Measurements from ENCODE around the gene CLCN2. TPM values are rescaled to one million over a fixed set of nuclear protein-coding genes. Genes with fewer than 3 reads are reported as not detected.

CLCN2 gene
- total RNA-seq, 2 donors from 2014 or later = 6.5 to 10.5 TPM

- Mint-ChIP-seq H3K27me3 (no peaks in the 10 kb centered on the region), H3K36me3 (peaks cover 34% of the 10 kb centered on the region), H3K4me1 (ENCODE audit: low read depth in 2 of 2) (peaks cover 0 to 2% of the 10 kb centered on the region in 2 donors), H3K9me3 (no peaks in the 10 kb centered on the region), H3K27ac (no peak overlapping the region), H3K4me3 (no peak overlapping the region)
- no peak for DNase-seq (ENCODE audit: low spot score)
- ATAC-seq = no peak
Measured at GRCh38 chr3:184308744-184309143, 52.7 kb downstream of the CLCN2 start.

- DNase-seq (ENCODE audit: low spot score) = no peak
- Mint-ChIP-seq H3K27me3 (no peaks in the 10 kb centered on the region), H3K4me3 (no peak overlapping the region), H3K27ac (no peak overlapping the region), H3K9me3 (no peaks in the 10 kb centered on the region), H3K36me3 (peaks cover 40% of the 10 kb centered on the region), H3K4me1 (ENCODE audit: low read depth in 2 of 2) (peaks cover 0 to 2% of the 10 kb centered on the region in 2 donors)
- no peak for ATAC-seq
Measured at GRCh38 chr3:184307915-184308314, 53.5 kb downstream of the CLCN2 start.

- DNase-seq (ENCODE audit: low spot score) (no peak), ATAC-seq (no peak)
- Mint-ChIP-seq H3K27me3 (no peaks in the 10 kb centered on the region), H3K9me3 (no peaks in the 10 kb centered on the region), H3K27ac (no peak overlapping the region), H3K4me1 (ENCODE audit: low read depth in 2 of 2) (peaks cover 4 to 10% of the 10 kb centered on the region in 2 donors), H3K36me3 (peaks cover 50% of the 10 kb centered on the region), H3K4me3 (no peak overlapping the region)
Measured at GRCh38 chr3:184306341-184306972, 54.9 kb downstream of the CLCN2 start.

GRCh38 chr3:184305577-184305976 is 55.8 kb downstream of the CLCN2 start:
- ATAC-seq = no peak
- no peak for DNase-seq (ENCODE audit: low spot score)
- Mint-ChIP-seq H3K27ac (no peak overlapping the region), H3K4me1 (ENCODE audit: low read depth in 2 of 2) (peaks cover 10 to 15% of the 10 kb centered on the region in 2 donors), H3K27me3 (no peaks in the 10 kb centered on the region), H3K36me3 (peaks cover 51% of the 10 kb centered on the region), H3K9me3 (no peaks in the 10 kb centered on the region), H3K4me3 (no peak overlapping the region)

DNA sequence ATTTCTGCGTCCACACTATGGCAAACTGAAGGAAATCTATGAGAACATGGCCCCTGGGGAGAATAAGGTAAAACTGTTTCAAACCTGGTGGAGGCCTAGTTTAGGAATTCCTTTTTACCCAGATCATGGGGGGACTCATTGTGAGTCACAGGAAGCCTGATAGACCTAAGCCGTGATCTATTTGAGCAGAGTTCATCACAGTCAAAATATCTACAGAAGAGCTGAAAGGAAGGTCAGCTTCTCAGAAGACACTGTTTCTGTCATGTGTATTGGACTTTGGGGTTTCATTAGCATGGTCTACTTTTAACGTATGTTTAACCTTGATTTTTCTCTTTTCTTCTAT is 61.1 kb downstream of the CLCN2 start:
- ATAC-seq (no peak), DNase-seq (ENCODE audit: low spot score) (no peak)
- Mint-ChIP-seq H3K27me3 (no peaks in the 10 kb centered on the region), H3K4me1 (ENCODE audit: low read depth in 2 of 2) (peaks cover 26 to 29% of the 10 kb centered on the region in 2 donors), H3K9me3 (no peaks in the 10 kb centered on the region), H3K27ac (peak overlapping the region; percentile 61 to 94), H3K36me3 (peaks cover 24% of the 10 kb centered on the region), H3K4me3 (peak overlapping the region; percentile 96)

DNA sequence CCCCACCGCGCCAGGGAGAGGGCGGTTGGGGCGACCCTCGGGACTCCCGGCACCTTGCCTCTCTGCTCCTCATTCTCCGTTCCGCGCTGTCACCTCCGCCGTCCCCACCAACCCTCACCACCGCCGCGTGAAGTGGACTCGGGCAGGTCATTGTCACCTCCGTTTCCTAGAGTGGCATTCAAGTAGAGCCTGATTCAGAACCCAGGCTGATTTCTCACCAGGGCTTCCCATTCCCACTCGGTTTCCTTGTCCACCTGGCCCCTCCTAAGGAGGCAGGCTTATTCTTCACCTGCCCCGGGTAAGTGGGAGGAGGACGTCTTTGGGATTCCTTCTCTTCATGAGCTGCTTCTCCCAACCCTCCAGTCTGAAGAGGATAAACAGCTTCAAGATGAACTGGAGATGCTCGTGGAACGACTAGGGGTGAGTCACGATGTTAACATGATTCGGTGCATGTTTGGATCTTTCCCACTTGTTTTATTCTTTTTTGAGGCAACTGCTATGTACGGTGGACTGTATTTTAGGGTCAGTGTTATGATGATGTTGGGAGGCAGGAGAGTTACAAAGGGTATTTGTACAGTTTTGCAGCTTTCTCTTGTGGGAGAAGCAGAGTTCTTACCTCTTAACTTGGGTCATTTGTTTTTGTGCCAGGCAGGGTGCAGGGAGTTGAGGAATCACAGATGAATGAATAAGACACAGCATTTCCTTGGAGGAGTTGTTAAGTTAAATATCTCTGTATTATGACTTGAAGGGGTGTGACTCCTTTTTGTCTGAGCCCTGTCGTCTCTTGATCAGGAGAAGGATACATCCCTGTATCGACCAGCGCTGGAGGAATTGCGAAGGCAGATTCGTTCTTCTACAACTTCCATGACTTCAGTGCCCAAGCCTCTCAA is 61.7 kb downstream of the CLCN2 start:
- H3K4me1 Mint-ChIP-seq (ENCODE audit: low read depth in 2 of 2) = peaks cover 26 to 29% of the 10 kb centered on the region in 2 donors
- peak overlapping the region; percentile 61 to 94 for H3K27ac Mint-ChIP-seq
- ATAC-seq (no peak), DNase-seq (ENCODE audit: low spot score) (no peak)
- no peaks in the 10 kb centered on the region for H3K27me3 Mint-ChIP-seq
- H3K9me3 Mint-ChIP-seq = no peaks in the 10 kb centered on the region
- peaks cover 24% of the 10 kb centered on the region for H3K36me3 Mint-ChIP-seq
- peak overlapping the region; percentile 96 for H3K4me3 Mint-ChIP-seq

GRCh38 chr3:184298759-184299487 is 62.5 kb downstream of the CLCN2 start, which contains the start of gene PSMD2:
TSS of gene PSMD2 (plus strand) at chr3:184299241. CDS start at chr3:184299267, 26 bp downstream.
- ATAC-seq = peak; percentile 98 to 99
- Mint-ChIP-seq H3K4me3 (peak within 1 kb of the TSS; percentile 96), H3K9me3 (no peaks in the 10 kb centered on the region)

GRCh38 chr3:184296616-184297015 is 64.8 kb downstream of the CLCN2 start:
- no peak overlapping the region for H3K27ac Mint-ChIP-seq
- H3K4me3 Mint-ChIP-seq = peak overlapping the region; percentile 39
- peaks cover 20 to 23% of the 10 kb centered on the region in 2 donors for H3K4me1 Mint-ChIP-seq (ENCODE audit: low read depth in 2 of 2)
- H3K36me3 Mint-ChIP-seq = peaks cover 3% of the 10 kb centered on the region
- peaks cover 0 to 2% of the 10 kb centered on the region in 2 donors for H3K27me3 Mint-ChIP-seq
- no peak for ATAC-seq
- no peak for DNase-seq (ENCODE audit: low spot score)
- H3K9me3 Mint-ChIP-seq = no peaks in the 10 kb centered on the region

More at GRCh38 chr3:184298759-184299487, 62.5 kb downstream of the CLCN2 start, which contains the start of gene PSMD2:
- peaks cover 0 to under 1% of the 10 kb centered on the region in 2 donors for H3K27me3 Mint-ChIP-seq
- H3K27ac Mint-ChIP-seq = peak within 1 kb of the TSS; percentile 61 to 94
- H3K4me1 Mint-ChIP-seq (ENCODE audit: low read depth in 2 of 2) = peaks cover 26 to 27% of the 10 kb centered on the region in 2 donors
- DNase-seq (ENCODE audit: low spot score) = peak; percentile 98
- H3K36me3 Mint-ChIP-seq = peaks cover 19% of the 10 kb centered on the region

Other genes with a start within 250 kb of the CLCN2 start
- 10 to 100 TPM; 63.0 to 91.9 TPM for gene EIF2B5, start 226.2 kb downstream of the CLCN2 start, total RNA-seq
- 10 to 100 TPM; 52.3 to 60.3 TPM for gene DVL3, start 206.2 kb downstream of the CLCN2 start, total RNA-seq
- 100 to 1,000 TPM; 190 to 242 TPM for gene AP2M1, start 186.8 kb downstream of the CLCN2 start, total RNA-seq
- gene ABCF3, start 175.4 kb downstream of the CLCN2 start, total RNA-seq = 100 to 1,000 TPM; 102 to 144 TPM
- gene VWA5B2, start 132.0 kb downstream of the CLCN2 start, total RNA-seq = not detected
- 10 to 100 TPM; 52.2 to 80.2 TPM for gene ALG3, start 112.6 kb downstream of the CLCN2 start, total RNA-seq
- gene EEF1AKMT4, start 111.9 kb downstream of the CLCN2 start, total RNA-seq = 10 to 100 TPM; 11.9 to 16.8 TPM
- gene CAMK2N2, start 100.1 kb downstream of the CLCN2 start, total RNA-seq = 1 to 10 TPM in 1 of 2 donors, under 1 TPM in 1; 0.53 to 1.2 TPM
- gene ECE2, start 85.6 kb downstream of the CLCN2 start, total RNA-seq = not detected
- 100 to 1,000 TPM; 285 to 328 TPM for gene PSMD2, start 62.4 kb downstream of the CLCN2 start, total RNA-seq
- 100 to 1,000 TPM; 535 to 855 TPM for gene EIF4G1, start 47.0 kb downstream of the CLCN2 start, total RNA-seq
- 1 to 10 TPM; 3.2 to 5.8 TPM for gene FAM131A, start 24.0 kb downstream of the CLCN2 start, total RNA-seq
- gene POLR2H, start 105 bp upstream of the CLCN2 start, total RNA-seq = 100 to 1,000 TPM; 111 to 142 TPM
- not detected for gene THPO, start 16.6 kb upstream of the CLCN2 start, total RNA-seq
- gene CHRD, start 18.4 kb upstream of the CLCN2 start, total RNA-seq = not detected
- not detected for gene EPHB3, start 200.2 kb upstream of the CLCN2 start, total RNA-seq